ENCODE data around the gene CPLX1. TPM values are rescaled to one million over a fixed set of nuclear protein-coding genes. Genes with fewer than 3 reads are reported as not detected.

CPLX1 gene
- total RNA-seq, 2 donors from 2014 or later = 1.0 to 1.9 TPM

DNA sequence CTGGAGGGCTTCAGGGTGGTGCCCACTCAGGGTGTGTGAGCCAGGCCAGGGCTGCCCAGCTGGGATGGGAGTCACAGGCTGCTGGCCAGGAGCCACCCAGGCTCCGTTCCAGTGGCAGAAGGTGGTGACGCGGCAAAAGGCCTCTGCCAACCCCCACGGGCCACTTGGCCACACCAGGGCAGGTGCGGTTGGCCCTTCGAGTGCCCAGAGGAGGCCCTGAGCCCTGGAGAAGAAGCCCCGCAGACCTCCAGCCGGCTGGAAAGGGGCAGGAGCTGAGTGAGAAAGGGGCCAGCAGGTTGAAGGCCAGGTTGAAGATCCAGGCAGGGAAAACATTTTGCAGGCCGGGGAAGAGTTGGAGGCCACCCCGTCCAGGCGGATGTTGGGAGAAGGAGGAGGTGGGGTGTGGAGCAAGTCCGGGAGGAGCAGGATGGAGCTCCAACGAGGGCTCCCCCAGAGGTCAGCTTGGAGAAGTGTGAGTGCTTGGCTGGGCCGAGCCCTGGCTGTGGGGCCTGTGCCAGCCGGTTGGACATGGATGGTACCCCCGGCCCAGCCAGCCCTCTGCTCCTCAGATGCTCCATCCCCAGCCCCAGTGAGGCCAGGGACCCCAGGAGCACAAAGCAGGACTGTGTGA lies 2.8 kb upstream of the CPLX1 start:
- TF ChIP-seq, protein P1, sequence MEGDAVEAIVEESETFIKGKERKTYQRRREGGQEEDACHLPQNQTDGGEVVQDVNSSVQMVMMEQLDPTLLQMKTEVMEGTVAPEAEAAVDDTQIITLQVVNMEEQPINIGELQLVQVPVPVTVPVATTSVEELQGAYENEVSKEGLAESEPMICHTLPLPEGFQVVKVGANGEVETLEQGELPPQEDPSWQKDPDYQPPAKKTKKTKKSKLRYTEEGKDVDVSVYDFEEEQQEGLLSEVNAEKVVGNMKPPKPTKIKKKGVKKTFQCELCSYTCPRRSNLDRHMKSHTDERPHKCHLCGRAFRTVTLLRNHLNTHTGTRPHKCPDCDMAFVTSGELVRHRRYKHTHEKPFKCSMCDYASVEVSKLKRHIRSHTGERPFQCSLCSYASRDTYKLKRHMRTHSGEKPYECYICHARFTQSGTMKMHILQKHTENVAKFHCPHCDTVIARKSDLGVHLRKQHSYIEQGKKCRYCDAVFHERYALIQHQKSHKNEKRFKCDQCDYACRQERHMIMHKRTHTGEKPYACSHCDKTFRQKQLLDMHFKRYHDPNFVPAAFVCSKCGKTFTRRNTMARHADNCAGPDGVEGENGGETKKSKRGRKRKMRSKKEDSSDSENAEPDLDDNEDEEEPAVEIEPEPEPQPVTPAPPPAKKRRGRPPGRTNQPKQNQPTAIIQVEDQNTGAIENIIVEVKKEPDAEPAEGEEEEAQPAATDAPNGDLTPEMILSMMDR (conservative IDR thresholded peaks at IDR 0.05) = peak; percentile 59
- Histone ChIP-seq H3K9me3 (ENCODE audit: control insufficient read depth, low read length) (no peaks in the 10 kb centered on the region), H3K4me1 (ENCODE audit: control insufficient read depth, insufficient read depth, low read length) (peaks cover 2% of the 10 kb centered on the region), H3K9ac (ENCODE audit: extremely low read depth, low read length, poor library complexity, severe bottlenecking) (no peak overlapping the region), H3K4me3 (ENCODE audit: low read length) (no peak overlapping the region), H3K27ac (ENCODE audit: low read depth, low read length) (no peak overlapping the region), H3K27me3 (ENCODE audit: control insufficient read depth, insufficient read depth, low read length, poor library complexity, severe bottlenecking) (peaks cover 41% of the 10 kb centered on the region), H3K36me3 (ENCODE audit: control insufficient read depth, insufficient read depth, low read length) (no peaks in the 10 kb centered on the region)
- Mint-ChIP-seq H3K27me3 (ENCODE audit: insufficient read depth) (peaks cover 46% of the 10 kb centered on the region), H3K27ac (no peak overlapping the region), H3K4me1 (peaks cover 2% of the 10 kb centered on the region), H3K36me3 (ENCODE audit: low read depth) (no peaks in the 10 kb centered on the region), H3K4me3 (no peak overlapping the region), H3K9me3 (peaks cover 2% of the 10 kb centered on the region)
- DNase-seq = peak; percentile 70
- 72 to 90% methylated on average over 9 to 16 of the region's 16 CpGs for WGBS, 2 experiments (ENCODE audit: insufficient coverage in 1 of 2, insufficient read length in 1 of 2)

- Histone ChIP-seq H3K4me3 (ENCODE audit: low read length) (no peak overlapping the region), H3K27ac (ENCODE audit: low read depth, low read length) (no peak overlapping the region), H3K9me3 (ENCODE audit: control insufficient read depth, low read length) (no peaks in the 10 kb centered on the region), H3K9ac (ENCODE audit: extremely low read depth, low read length, poor library complexity, severe bottlenecking) (no peak overlapping the region), H3K36me3 (ENCODE audit: control insufficient read depth, insufficient read depth, low read length) (no peaks in the 10 kb centered on the region), H3K4me1 (ENCODE audit: control insufficient read depth, insufficient read depth, low read length) (peaks cover 2% of the 10 kb centered on the region), H3K27me3 (ENCODE audit: control insufficient read depth, insufficient read depth, low read length, poor library complexity, severe bottlenecking) (peaks cover 54% of the 10 kb centered on the region)
- peaks cover 2% of the 10 kb centered on the region for H3K4me1 Mint-ChIP-seq
- 55 to 68% methylated on average over 3 to 19 of the region's 20 CpGs for WGBS, 2 experiments (ENCODE audit: insufficient coverage in 1 of 2, insufficient read length in 1 of 2)
- H3K4me3 Mint-ChIP-seq = peak overlapping the region; percentile 41
- H3K9me3 Mint-ChIP-seq = peaks cover 2% of the 10 kb centered on the region
- peaks cover 56% of the 10 kb centered on the region for H3K27me3 Mint-ChIP-seq (ENCODE audit: insufficient read depth)
- H3K36me3 Mint-ChIP-seq (ENCODE audit: low read depth) = no peaks in the 10 kb centered on the region
- DNase-seq = peak; percentile 51
- TF ChIP-seq, protein P1 (conservative IDR thresholded peaks at IDR 0.05) = no peak
- H3K27ac Mint-ChIP-seq = no peak overlapping the region
Observed at GRCh38 chr4:827209-828081, 1.5 kb upstream of the CPLX1 start.

- no peaks in the 10 kb centered on the region for H3K9me3 ChIP-seq (ENCODE audit: control insufficient read depth, low read length)
- Mint-ChIP-seq H3K27me3 (ENCODE audit: insufficient read depth) (peaks cover 64% of the 10 kb centered on the region), H3K4me3 (peak overlapping the region; percentile 41), H3K36me3 (ENCODE audit: low read depth) (no peaks in the 10 kb centered on the region), H3K9me3 (peaks cover 2% of the 10 kb centered on the region), H3K4me1 (peaks cover 2% of the 10 kb centered on the region), H3K27ac (no peak overlapping the region)
- no peak overlapping the region for H3K4me3 ChIP-seq (ENCODE audit: low read length)
- H3K9ac ChIP-seq (ENCODE audit: extremely low read depth, low read length, poor library complexity, severe bottlenecking) = no peak overlapping the region
- 0% methylated on average over 10 to 69 of the region's 75 CpGs for WGBS, 2 experiments (ENCODE audit: insufficient coverage in 1 of 2, insufficient read length in 1 of 2)
- H3K36me3 ChIP-seq (ENCODE audit: control insufficient read depth, insufficient read depth, low read length) = no peaks in the 10 kb centered on the region
- TF ChIP-seq, protein P1 (conservative IDR thresholded peaks at IDR 0.05) = no peak
- peak; percentile 80 for DNase-seq
- H3K4me1 ChIP-seq (ENCODE audit: control insufficient read depth, insufficient read depth, low read length) = peaks cover 2% of the 10 kb centered on the region
- peaks cover 62% of the 10 kb centered on the region for H3K27me3 ChIP-seq (ENCODE audit: control insufficient read depth, insufficient read depth, low read length, poor library complexity, severe bottlenecking)
- H3K27ac ChIP-seq (ENCODE audit: low read depth, low read length) = no peak overlapping the region
Observed at GRCh38 chr4:826508-827208, 729 bp upstream of the CPLX1 start.
